GM21717 (cell line): Measurements from ENCODE around the gene RNF144A.

Experiments used
- ATAC-seq: cut with Tn5 transposase; IDR thresholded peaks from one replicate; pipeline ENCODE4 v1.9.1; 2021; ENCODE audit warnings: mild to moderate bottlenecking, moderate library complexity; ENCODE audit not compliant: unreplicated experiment

RNF144A gene

GRCh38 chr2:7018282-7018701 is 101.1 kb downstream of the RNF144A start:
- no peak for ATAC-seq

GRCh38 chr2:7018767-7019166 is 101.6 kb downstream of the RNF144A start:
- ATAC-seq: no peak

GRCh38 chr2:7019191-7019590 is 102.0 kb downstream of the RNF144A start:
- ATAC-seq: no peak

- no peak for ATAC-seq
Measured at GRCh38 chr2:7020059-7020458, 102.8 kb downstream of the RNF144A start.

- ATAC-seq: no peak
Measured at GRCh38 chr2:7020468-7020867, 103.3 kb downstream of the RNF144A start.

GRCh38 chr2:7020939-7021470 is 103.8 kb downstream of the RNF144A start:
- ATAC-seq: no peak

- no peak for ATAC-seq
Measured at GRCh38 chr2:7022492-7023385, 105.5 kb downstream of the RNF144A start.

- ATAC-seq: no peak
Measured at GRCh38 chr2:7023542-7023941, 106.3 kb downstream of the RNF144A start.

- no peak for ATAC-seq
Measured at GRCh38 chr2:7024261-7024660, 107.0 kb downstream of the RNF144A start.

GRCh38 chr2:7025082-7025481 is 107.9 kb downstream of the RNF144A start:
- no peak for ATAC-seq

GRCh38 chr2:7026742-7027141 is 109.5 kb downstream of the RNF144A start:
- no peak for ATAC-seq

GRCh38 chr2:7027411-7027810 is 110.2 kb downstream of the RNF144A start:
- no peak for ATAC-seq

- no peak for ATAC-seq
Measured at GRCh38 chr2:7027956-7028655, 110.9 kb downstream of the RNF144A start.

- no peak for ATAC-seq
Measured at GRCh38 chr2:7028846-7029245, 111.6 kb downstream of the RNF144A start.

GRCh38 chr2:7029291-7030059 is 112.3 kb downstream of the RNF144A start:
- ATAC-seq: no peak

- ATAC-seq: no peak
Measured at GRCh38 chr2:7030810-7031209, 113.6 kb downstream of the RNF144A start.

- no peak for ATAC-seq
Measured at GRCh38 chr2:7031547-7032245, 114.5 kb downstream of the RNF144A start.

GRCh38 chr2:7032371-7032770 is 115.2 kb downstream of the RNF144A start:
- ATAC-seq: no peak

GRCh38 chr2:7033136-7033960 is 116.1 kb downstream of the RNF144A start:
- ATAC-seq: no peak

- no peak for ATAC-seq
Measured at GRCh38 chr2:7034303-7034702, 117.1 kb downstream of the RNF144A start.
